Hepatocyte (in vitro differentiated cells): Measurements from ENCODE around the gene AKTIP. TPM values are rescaled to one million over a fixed set of nuclear protein-coding genes. Genes with fewer than 3 reads are reported as not detected.

Source experiments
- DNase-seq: peaks from one replicate; pipeline ENCODE4 v3.0.0-alpha.2; 2016; ENCODE audit warnings: low spot score
- H2AFZ ChIP-seq: fragments of 200-600 bp; sonication (generic); 2 replicates; pipeline ENCODE4 v1.6.0; 2016; ENCODE audit warnings: antibody characterized with exemption, mild to moderate bottlenecking
- H3K27ac ChIP-seq: fragments of 200-600 bp; sonication (generic); 2 replicates; pipeline ENCODE4 v1.5.1; 2016; ENCODE audit warnings: mild to moderate bottlenecking
- H3K27me3 ChIP-seq: fragments of 200-600 bp; sonication (generic); 2 replicates; pipeline ENCODE4 v1.6.1; 2016
- H3K36me3 ChIP-seq: fragments of 200-600 bp; sonication (generic); replicated peaks from 2 replicates; pipeline ENCODE4 v1.5.1; 2016; ENCODE audit warnings: low read depth; ENCODE audit not compliant: insufficient read depth
- H3K4me1 ChIP-seq: fragments of 200-600 bp; sonication (generic); 2 replicates; pipeline ENCODE4 v1.5.1; 2016; ENCODE audit warnings: mild to moderate bottlenecking, moderate library complexity; ENCODE audit not compliant: insufficient read depth
- H3K4me2 ChIP-seq: fragments of 200-600 bp; sonication (generic); 2 replicates; pipeline ENCODE4 v1.6.0; 2016
- H3K4me3 ChIP-seq: fragments of 200-600 bp; sonication (generic); 2 replicates; pipeline ENCODE4 v1.5.1; 2016; ENCODE audit warnings: mild to moderate bottlenecking
- H3K79me2 ChIP-seq: fragments of 200-600 bp; sonication (generic); 2 replicates; pipeline ENCODE4 v1.6.0; 2017; ENCODE audit warnings: mild to moderate bottlenecking
- H3K9me2 ChIP-seq: fragments of 200-600 bp; sonication (generic); replicated peaks from 2 replicates; pipeline ENCODE4 v1.6.0; 2017; ENCODE audit warnings: mild to moderate bottlenecking; ENCODE audit not compliant: insufficient read depth
- H3K9me3 ChIP-seq: fragments of 200-600 bp; sonication (generic); 2 replicates; pipeline ENCODE4 v1.5.1; 2016; ENCODE audit warnings: low read depth, mild to moderate bottlenecking
- H4K20me1 ChIP-seq: fragments of 200-600 bp; sonication (generic); 2 replicates; pipeline ENCODE4 v1.6.0; 2016; ENCODE audit warnings: mild to moderate bottlenecking; ENCODE audit not compliant: insufficient read depth, poor library complexity, severe bottlenecking
- CTCF ChIP-seq: fragments of 200-600 bp; sonication (generic); IDR thresholded peaks from 2 replicates; pipeline ENCODE4 v1.5.1; 2016; ENCODE audit warnings: antibody characterized with exemption, mild to moderate bottlenecking; ENCODE audit not compliant: poor library complexity
- EZH2 ChIP-seq: fragments of 200-600 bp; sonication (generic); IDR thresholded peaks from 2 replicates; pipeline ENCODE4 v1.6.1; 2016; ENCODE audit warnings: antibody characterized with exemption, mild to moderate bottlenecking, borderline replicate concordance
- EZH2phosphoT487 ChIP-seq: fragments of 200-600 bp; sonication (generic); IDR thresholded peaks from one replicate; pipeline ENCODE4 v1.6.1; 2018; ENCODE audit warnings: antibody characterized with exemption, mild to moderate bottlenecking, low read depth, moderate library complexity; ENCODE audit not compliant: unreplicated experiment, severe bottlenecking
- WGBS: methylation state at CpG from one replicate; pipeline ENCODE4 v1.1.6; 2016; ENCODE audit warnings: low lambda C conversion rate; ENCODE audit errors: missing lambda C conversion rate; 5-methylcytosine and 5-hydroxymethylcytosine counted together
- polyA plus RNA-seq: library from polyadenylated mRNA; unstranded; fragments of >200 nt; fragmentation: Nextera tagmentation; extraction: Ambion mirVana; gene quantifications from 2 replicates; pipeline ENCODE4 v1.2.1, GENCODE V29; 2016
- total RNA-seq: library from RNA; depleted of rRNA; stranded (reverse); fragments of >200 nt; gene quantifications from 2 replicates; pipeline ENCODE4 v1.2.3, GENCODE V29; 2014

AKTIP gene
- total and polyA plus RNA-seq, 2 experiments from 2014 or later = 24.3 to 43.7 TPM

GRCh38 chr16:53484542-53484941 lies 18.5 kb downstream of the AKTIP start:
- Histone ChIP-seq H3K79me2 (no peaks in the 10 kb centered on the region), H3K4me3 (no peak overlapping the region), H3K9me3 (no peaks in the 10 kb centered on the region), H3K9me2 (no peaks in the 10 kb centered on the region), H3K36me3 (no peaks in the 10 kb centered on the region), H3K4me2 (no peak overlapping the region), H2AFZ (no peak overlapping the region), H3K27me3 (no peaks in the 10 kb centered on the region), H3K27ac (no peak overlapping the region), H4K20me1 (no peaks in the 10 kb centered on the region), H3K4me1 (no peaks in the 10 kb centered on the region)
- DNase-seq = no peak
- WGBS = 96% methylated on average over 2 of the region's 2 CpGs
- TF ChIP-seq CTCF (no peak), EZH2phosphoT487 (no peak), EZH2 (no peak)

GRCh38 chr16:53482123-53482522 lies 20.9 kb downstream of the AKTIP start:
- 94% methylated on average over 2 of the region's 2 CpGs for WGBS
- TF ChIP-seq CTCF = no peak
- TF ChIP-seq EZH2 = no peak
- no peak for TF ChIP-seq EZH2phosphoT487
- no peaks in the 10 kb centered on the region for H3K27me3 ChIP-seq
- H3K27ac ChIP-seq = no peak overlapping the region
- H2AFZ ChIP-seq = no peak overlapping the region
- no peaks in the 10 kb centered on the region for H3K79me2 ChIP-seq
- DNase-seq = no peak
- no peaks in the 10 kb centered on the region for H3K4me1 ChIP-seq
- H4K20me1 ChIP-seq = no peaks in the 10 kb centered on the region
- no peaks in the 10 kb centered on the region for H3K36me3 ChIP-seq
- no peaks in the 10 kb centered on the region for H3K9me2 ChIP-seq
- H3K9me3 ChIP-seq = no peaks in the 10 kb centered on the region
- no peak overlapping the region for H3K4me2 ChIP-seq
- no peak overlapping the region for H3K4me3 ChIP-seq

- no peaks in the 10 kb centered on the region for H4K20me1 ChIP-seq
- H3K27me3 ChIP-seq = no peaks in the 10 kb centered on the region
- H3K9me2 ChIP-seq = no peaks in the 10 kb centered on the region
- no peak overlapping the region for H3K4me3 ChIP-seq
- H3K27ac ChIP-seq = no peak overlapping the region
- 97% methylated on average over 1 of the region's 1 CpG for WGBS
- DNase-seq = no peak
- H3K4me1 ChIP-seq = no peaks in the 10 kb centered on the region
- H3K9me3 ChIP-seq = no peaks in the 10 kb centered on the region
- TF ChIP-seq EZH2 (no peak), EZH2phosphoT487 (no peak), CTCF (no peak)
- no peak overlapping the region for H2AFZ ChIP-seq
- H3K4me2 ChIP-seq = no peak overlapping the region
- no peaks in the 10 kb centered on the region for H3K79me2 ChIP-seq
- H3K36me3 ChIP-seq = no peaks in the 10 kb centered on the region
Measured at GRCh38 chr16:53480394-53480793, 22.6 kb downstream of the AKTIP start.

GRCh38 chr16:53478965-53479364 lies 24.0 kb downstream of the AKTIP start:
- no peak for DNase-seq
- TF ChIP-seq CTCF = no peak
- TF ChIP-seq EZH2 = no peak
- no peak for TF ChIP-seq EZH2phosphoT487
- 97% methylated on average over 5 of the region's 5 CpGs for WGBS
- Histone ChIP-seq H3K27me3 (no peaks in the 10 kb centered on the region), H3K27ac (no peak overlapping the region), H3K9me2 (no peaks in the 10 kb centered on the region), H3K36me3 (no peaks in the 10 kb centered on the region), H3K9me3 (no peaks in the 10 kb centered on the region), H3K4me1 (no peaks in the 10 kb centered on the region), H4K20me1 (no peaks in the 10 kb centered on the region), H2AFZ (no peak overlapping the region), H3K79me2 (no peaks in the 10 kb centered on the region), H3K4me3 (no peak overlapping the region), H3K4me2 (no peak overlapping the region)
